Calu3 (cell line): ENCODE results near the gene IRX4. TPM values are rescaled to one million over a fixed set of nuclear protein-coding genes. Genes with fewer than 3 reads are reported as not detected.
A peak's percentile ranks its signal among the peaks of the same experiment; 100 is the strongest.

ENCODE experiments used
- BruUV-seq: library from RNA; stranded (reverse); fragments of 400-500 nt; replicated peaks from 2 replicates; lab custom pipeline; 2021; lab: Mats Ljungman, UMichigan
- CTCF ChIA-PET: fragments of 300-600 bp; sonication (Branson Sonifier 250); formaldehyde crosslinking; loops from one replicate; lab custom pipeline; 2022; ENCODE audit warnings: antibody characterized with exemption; lab: Charles Lee
- DNase-seq: peaks from one replicate; pipeline ENCODE4 v3.0.0; 2022
- H3K27ac Mint-ChIP-seq: one replicate; pipeline ENCODE4 v1.8.0; 2022; ENCODE audit warnings: mixed read lengths; ENCODE audit not compliant: unreplicated experiment
- H3K27me3 Mint-ChIP-seq: one replicate; pipeline ENCODE4 v1.8.0; 2022; ENCODE audit warnings: mixed read lengths; ENCODE audit not compliant: unreplicated experiment
- H3K36me3 Mint-ChIP-seq: one replicate; pipeline ENCODE4 v1.8.0; 2022; ENCODE audit warnings: mild to moderate bottlenecking, moderate library complexity, mixed read lengths; ENCODE audit not compliant: insufficient read depth, unreplicated experiment
- H3K4me1 Mint-ChIP-seq: one replicate; pipeline ENCODE4 v1.8.0; 2022; ENCODE audit warnings: mild to moderate bottlenecking, low read depth, mixed read lengths; ENCODE audit not compliant: unreplicated experiment
- H3K4me3 Mint-ChIP-seq: one replicate; pipeline ENCODE4 v1.8.0; 2022; ENCODE audit warnings: mild to moderate bottlenecking, low read depth, moderate library complexity, mixed read lengths; ENCODE audit not compliant: unreplicated experiment
- H3K9me3 Mint-ChIP-seq: one replicate; pipeline ENCODE4 v1.8.0; 2022; ENCODE audit warnings: low read depth, mixed read lengths; ENCODE audit not compliant: unreplicated experiment
- CTCF ChIP-seq: fragments of 200-600 bp; IDR thresholded peaks from one replicate; pipeline ENCODE4 v1.8.0; 2022; ENCODE audit warnings: antibody characterized with exemption; ENCODE audit not compliant: unreplicated experiment
- intact Hi-C: fragments of 100-400 bp; cut with micrococcal nuclease; formaldehyde crosslinking; loops from one replicate; pipeline ENCODE4 v1.10.0; 2022; ENCODE audit not compliant: unreplicated experiment
- total RNA-seq: library from RNA; stranded (reverse); gene quantifications from 2 replicates; pipeline ENCODE4 v1.2.3, GENCODE V29; 2022

IRX4 gene
- total RNA-seq, 1 experiment from 2014 or later, result not detected

DNA sequence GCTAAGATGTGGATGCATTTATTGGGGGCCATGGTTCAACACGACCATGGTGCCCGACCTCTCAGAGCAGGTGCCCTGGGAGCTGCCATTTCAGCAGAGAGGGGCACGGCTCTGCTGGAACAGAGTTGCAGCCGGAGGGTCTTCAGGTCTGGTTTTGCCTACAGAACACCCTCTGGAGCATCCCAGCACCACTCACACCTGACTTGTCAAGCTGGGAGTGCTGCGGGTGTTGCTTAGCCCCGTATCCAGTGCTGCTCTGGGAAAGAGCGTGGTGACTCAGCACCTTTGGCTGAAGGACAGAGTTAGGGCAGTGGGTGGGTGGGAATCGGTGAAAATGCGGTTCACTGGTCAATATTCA, 36.5 kb upstream of the IRX4 start:
- no peaks in the 10 kb centered on the region for H3K4me1 Mint-ChIP-seq
- CTCF ChIA-PET, result no interaction called here
- BruUV-seq, result no TSS peak
- H3K4me3 Mint-ChIP-seq, result no peak overlapping the region
- intact Hi-C loops, result no loop called here
- TF ChIP-seq CTCF, result no peak
- H3K27ac Mint-ChIP-seq, result peak overlapping the region; percentile 34
- H3K36me3 Mint-ChIP-seq, result no peaks in the 10 kb centered on the region
- peaks cover 21% of the 10 kb centered on the region for H3K27me3 Mint-ChIP-seq
- no peaks in the 10 kb centered on the region for H3K9me3 Mint-ChIP-seq
- DNase-seq, result no peak

DNA sequence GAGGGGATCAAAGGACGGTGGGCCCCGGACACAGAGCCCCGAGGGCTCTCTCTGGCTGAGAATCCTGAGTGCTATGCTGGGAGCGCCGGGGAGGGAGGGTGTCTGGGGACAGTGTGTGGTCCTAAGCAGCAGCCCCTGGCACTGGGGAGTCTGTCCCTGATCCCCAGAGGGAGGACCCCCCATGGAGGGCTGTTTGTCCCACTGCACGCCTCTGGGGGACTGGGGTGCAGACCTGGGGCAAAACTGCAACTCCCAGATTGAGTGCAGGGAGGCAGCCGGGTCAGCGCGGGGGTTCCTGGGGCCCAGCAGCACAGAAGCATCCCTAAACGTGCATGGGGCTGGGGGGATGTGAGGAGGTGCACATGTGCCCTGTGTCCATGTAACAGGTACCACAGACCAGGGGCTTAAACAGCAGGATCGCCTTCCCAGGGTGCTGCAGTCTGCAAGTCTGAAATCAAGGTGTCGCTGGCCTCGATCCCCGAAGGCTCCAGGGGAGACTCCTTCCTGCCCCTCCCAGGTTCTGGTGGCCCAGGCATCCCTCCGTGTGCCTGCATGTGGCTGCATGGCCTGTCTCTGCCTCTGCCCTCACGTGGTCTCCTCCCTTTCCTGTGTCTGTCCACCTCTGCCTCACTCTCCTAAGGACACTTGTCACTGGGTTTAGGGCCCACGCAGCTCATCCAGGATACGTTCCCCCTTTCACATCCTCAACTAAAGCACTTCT, 35.9 kb upstream of the IRX4 start:
- intact Hi-C loops, result no loop called here
- CTCF ChIA-PET, result no interaction called here
- BruUV-seq, result no TSS peak
- Mint-ChIP-seq H3K9me3 (no peaks in the 10 kb centered on the region), H3K27ac (peak overlapping the region; percentile 34), H3K36me3 (no peaks in the 10 kb centered on the region), H3K4me3 (no peak overlapping the region), H3K4me1 (no peaks in the 10 kb centered on the region), H3K27me3 (peaks cover 17% of the 10 kb centered on the region)
- no peak for DNase-seq
- no peak for TF ChIP-seq CTCF

DNA sequence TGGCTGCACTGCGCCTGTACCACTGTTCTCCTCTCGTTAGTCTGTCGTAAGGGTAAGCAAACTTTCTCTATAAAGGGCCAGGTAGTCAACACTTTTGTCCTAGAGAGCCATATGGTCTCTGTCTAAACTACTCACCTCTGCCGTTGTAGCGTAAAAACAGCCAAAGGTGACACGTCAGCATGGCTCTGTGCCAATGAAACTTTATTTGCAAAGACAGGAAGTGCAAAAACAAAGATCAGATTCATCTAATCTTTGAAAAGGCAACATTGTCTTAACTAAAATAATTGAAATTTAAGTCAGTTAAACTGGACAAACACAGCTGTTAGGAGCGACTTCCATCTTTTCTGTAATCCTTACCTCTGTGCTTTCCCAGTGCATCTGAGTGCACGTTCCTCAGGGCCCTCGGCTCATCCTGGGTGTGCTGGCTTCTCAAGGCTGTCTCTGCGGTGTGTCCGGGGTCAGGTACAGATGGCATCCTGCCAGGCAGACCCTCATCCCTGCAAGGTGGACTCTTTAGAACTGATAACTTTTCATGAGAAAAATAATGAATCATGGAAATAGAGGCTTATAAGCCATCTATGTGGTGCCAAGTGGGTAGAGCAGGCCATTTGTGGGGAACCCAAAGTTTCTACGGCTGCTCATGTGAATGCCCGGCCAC, 35.2 kb upstream of the IRX4 start:
- Mint-ChIP-seq H3K4me1 (no peaks in the 10 kb centered on the region), H3K27ac (no peak overlapping the region), H3K27me3 (peaks cover 13% of the 10 kb centered on the region), H3K4me3 (no peak overlapping the region), H3K9me3 (no peaks in the 10 kb centered on the region), H3K36me3 (no peaks in the 10 kb centered on the region)
- intact Hi-C loops, result no loop called here
- BruUV-seq, result no TSS peak
- TF ChIP-seq CTCF, result no peak
- DNase-seq, result no peak
- CTCF ChIA-PET, result no interaction called here

- DNase-seq, result no peak
- Mint-ChIP-seq H3K9me3 (peaks cover 2% of the 10 kb centered on the region), H3K4me3 (no peak overlapping the region), H3K4me1 (no peaks in the 10 kb centered on the region), H3K36me3 (no peaks in the 10 kb centered on the region), H3K27ac (no peak overlapping the region), H3K27me3 (peaks cover 25% of the 10 kb centered on the region)
- BruUV-seq, result no TSS peak
- intact Hi-C loops, result no loop called here
- TF ChIP-seq CTCF, result no peak
- CTCF ChIA-PET, result no interaction called here
Measured at GRCh38 chr5:1916041-1917001, 33.6 kb upstream of the IRX4 start.
